OCI-LY7 (cell line): ENCODE results near the gene AMMECR1.

Source experiments
- EZH2phosphoT487 ChIP-seq: fragments of 200-600 bp; sonication (generic); IDR thresholded peaks from 2 replicates; pipeline ENCODE4 v1.6.1; 2018; ENCODE audit warnings: low read depth, borderline replicate concordance, mild to moderate bottlenecking, mixed run types, antibody characterized with exemption, low read length, moderate library complexity, mixed read lengths
- TF ChIP-seq, protein P1 (sequence below): fragments of 200-600 bp; sonication (generic); conservative IDR thresholded peaks from 2 replicates; pipeline ENCODE4 v1.5.1; 2014; ENCODE audit warnings: mild to moderate bottlenecking, antibody characterized with exemption, low read length, moderate library complexity, mixed read lengths

DNA sequence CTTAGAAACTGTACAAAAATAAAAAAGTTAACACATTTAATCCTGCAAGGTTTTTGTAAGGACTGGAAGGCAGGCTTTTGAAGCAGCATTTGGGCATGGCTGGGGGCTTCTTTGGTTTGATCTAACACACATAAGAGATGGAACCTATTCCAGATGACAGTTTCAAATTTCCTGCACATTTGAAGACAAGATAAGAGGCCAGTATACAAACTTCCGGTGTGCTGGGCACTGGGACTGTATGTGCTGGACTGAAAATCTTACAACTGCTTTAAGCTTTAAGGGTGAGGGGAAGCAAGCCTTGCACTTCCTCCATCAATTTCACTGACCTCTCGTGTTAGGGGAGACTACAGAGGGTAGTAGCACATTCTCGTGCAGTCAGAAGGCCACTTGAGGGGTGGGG lies 122.9 kb downstream of the AMMECR1 start:
- TF ChIP-seq EZH2phosphoT487: no peak
- TF ChIP-seq, protein P1, sequence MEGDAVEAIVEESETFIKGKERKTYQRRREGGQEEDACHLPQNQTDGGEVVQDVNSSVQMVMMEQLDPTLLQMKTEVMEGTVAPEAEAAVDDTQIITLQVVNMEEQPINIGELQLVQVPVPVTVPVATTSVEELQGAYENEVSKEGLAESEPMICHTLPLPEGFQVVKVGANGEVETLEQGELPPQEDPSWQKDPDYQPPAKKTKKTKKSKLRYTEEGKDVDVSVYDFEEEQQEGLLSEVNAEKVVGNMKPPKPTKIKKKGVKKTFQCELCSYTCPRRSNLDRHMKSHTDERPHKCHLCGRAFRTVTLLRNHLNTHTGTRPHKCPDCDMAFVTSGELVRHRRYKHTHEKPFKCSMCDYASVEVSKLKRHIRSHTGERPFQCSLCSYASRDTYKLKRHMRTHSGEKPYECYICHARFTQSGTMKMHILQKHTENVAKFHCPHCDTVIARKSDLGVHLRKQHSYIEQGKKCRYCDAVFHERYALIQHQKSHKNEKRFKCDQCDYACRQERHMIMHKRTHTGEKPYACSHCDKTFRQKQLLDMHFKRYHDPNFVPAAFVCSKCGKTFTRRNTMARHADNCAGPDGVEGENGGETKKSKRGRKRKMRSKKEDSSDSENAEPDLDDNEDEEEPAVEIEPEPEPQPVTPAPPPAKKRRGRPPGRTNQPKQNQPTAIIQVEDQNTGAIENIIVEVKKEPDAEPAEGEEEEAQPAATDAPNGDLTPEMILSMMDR: no peak
